ENCODE results near the gene PCDH10.

Gene PCDH10

GRCh38 chr4:133148690-133149363 lies at the start of gene PCDH10:
Gene PCDH10, plus strand, starts transcription at chr4:133149294. Its CDS starts 847 bp downstream, at chr4:133150141.
- DNase-seq (ENCODE audit: low read depth in 3 of 3), result peak in 1 of 3 experiments; percentile 48

DNA sequence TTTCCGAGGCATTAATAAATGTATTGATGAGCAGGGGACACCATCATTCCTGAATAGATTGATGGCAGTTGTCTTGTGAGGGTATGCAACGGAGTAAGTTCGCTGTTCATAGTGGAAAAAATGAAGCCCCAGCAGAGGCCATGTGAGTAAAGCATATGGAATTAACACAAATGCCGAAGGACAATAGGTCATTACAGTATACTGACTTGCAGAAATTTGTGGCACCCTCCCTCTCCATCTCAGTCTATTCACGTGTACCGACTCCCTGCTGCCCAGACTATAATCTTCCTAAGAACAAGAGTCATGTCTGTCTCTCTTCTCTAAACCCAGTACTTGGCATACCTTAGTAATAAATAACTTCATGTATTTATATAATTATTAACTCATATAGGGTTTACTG lies 47.1 kb upstream of the PCDH10 start:
- no peak for DNase-seq (ENCODE audit: low read depth in 3 of 3)

GRCh38 chr4:133102612-133103409 lies 46.3 kb upstream of the PCDH10 start:
- no peak for DNase-seq (ENCODE audit: low read depth in 3 of 3)

- DNase-seq (ENCODE audit: low read depth in 3 of 3), result no peak
Measured at GRCh38 chr4:133112641-133113040, 36.5 kb upstream of the PCDH10 start.

DNA sequence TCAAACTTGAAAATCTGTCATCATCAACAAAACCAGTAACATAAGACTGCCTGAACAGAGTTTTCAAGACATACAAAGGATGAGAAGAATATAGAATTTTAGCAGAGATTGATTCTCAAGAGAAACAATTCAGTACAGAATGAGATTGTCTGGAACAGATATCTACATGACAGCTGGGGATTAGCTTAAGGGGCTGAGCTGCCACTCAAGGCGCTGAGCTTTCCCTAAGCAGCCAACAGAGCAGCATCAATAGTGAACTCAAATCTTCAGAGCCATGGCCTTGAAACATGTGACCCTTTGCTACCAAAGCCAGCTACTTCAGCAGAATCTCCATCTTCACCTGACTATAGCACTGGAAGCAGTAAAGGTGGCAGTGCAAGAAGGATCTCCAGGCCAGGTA lies 24.3 kb upstream of the PCDH10 start:
- no peak for DNase-seq (ENCODE audit: low read depth in 3 of 3)

GRCh38 chr4:133127500-133127899 lies 21.6 kb upstream of the PCDH10 start:
- DNase-seq (ENCODE audit: low read depth in 3 of 3), result no peak

- DNase-seq (ENCODE audit: low read depth in 3 of 3), result no peak
Measured at GRCh38 chr4:133129237-133129636, 19.9 kb upstream of the PCDH10 start.

DNA sequence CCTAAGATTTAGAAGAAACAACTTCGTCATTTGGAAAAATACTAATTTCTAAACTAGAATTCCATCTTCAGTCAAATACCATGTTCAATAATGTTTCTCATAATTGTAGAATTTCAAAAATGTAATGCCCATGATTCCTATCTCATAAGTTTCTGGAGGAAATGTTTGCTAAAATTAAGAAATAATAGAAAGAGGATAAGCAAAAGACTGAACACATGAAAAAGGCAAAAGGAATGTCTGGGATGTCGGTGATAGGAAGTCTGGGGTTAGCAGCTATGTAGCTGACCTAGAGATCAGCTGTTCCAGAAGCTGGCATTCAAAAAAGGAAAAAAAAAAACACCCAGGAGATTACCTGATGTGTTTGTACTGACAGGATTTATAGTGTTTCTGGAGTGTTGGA lies 18.9 kb upstream of the PCDH10 start:
- no peak for DNase-seq (ENCODE audit: low read depth in 3 of 3)

- DNase-seq (ENCODE audit: low read depth in 3 of 3), result no peak
Measured at GRCh38 chr4:133131829-133132460, 17.1 kb upstream of the PCDH10 start.

GRCh38 chr4:133136833-133137232 lies 12.3 kb upstream of the PCDH10 start:
- DNase-seq (ENCODE audit: low read depth in 3 of 3), result no peak

- DNase-seq (ENCODE audit: low read depth in 3 of 3), result no peak
Measured at GRCh38 chr4:133137571-133137970, 11.5 kb upstream of the PCDH10 start.

DNA sequence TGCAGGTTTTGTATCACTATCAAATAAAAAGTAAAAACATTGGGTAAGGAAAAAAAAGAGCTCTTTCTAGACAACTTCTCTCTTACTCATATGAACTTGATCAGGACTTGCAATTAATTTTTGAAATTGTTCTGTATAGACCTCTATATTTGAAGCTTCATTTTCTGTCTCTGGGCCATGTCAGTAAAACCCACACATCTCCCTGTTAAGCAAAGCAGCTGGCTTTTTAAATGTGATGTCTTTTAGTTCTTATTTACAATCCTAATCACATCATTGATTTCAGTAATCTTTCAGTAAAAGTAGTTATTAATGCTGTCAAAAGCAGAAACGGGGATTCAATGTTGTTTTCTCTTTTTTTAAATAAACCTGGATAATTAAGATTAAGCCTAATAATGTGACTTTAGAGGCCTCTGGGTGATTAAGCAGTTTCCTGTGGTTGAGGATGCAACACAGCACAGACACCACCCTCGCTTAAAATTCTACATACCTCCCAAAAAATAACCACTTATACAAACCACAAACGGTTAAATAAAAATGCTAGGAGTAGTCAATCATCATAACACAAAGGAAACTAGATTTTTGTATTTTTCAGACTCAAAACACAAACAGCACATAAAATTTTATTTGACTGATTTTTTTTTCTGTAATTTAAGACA lies 5.2 kb upstream of the PCDH10 start:
- DNase-seq (ENCODE audit: low read depth in 3 of 3), result no peak

GRCh38 chr4:133145241-133145640 lies 3.9 kb upstream of the PCDH10 start:
- no peak for DNase-seq (ENCODE audit: low read depth in 3 of 3)

DNA sequence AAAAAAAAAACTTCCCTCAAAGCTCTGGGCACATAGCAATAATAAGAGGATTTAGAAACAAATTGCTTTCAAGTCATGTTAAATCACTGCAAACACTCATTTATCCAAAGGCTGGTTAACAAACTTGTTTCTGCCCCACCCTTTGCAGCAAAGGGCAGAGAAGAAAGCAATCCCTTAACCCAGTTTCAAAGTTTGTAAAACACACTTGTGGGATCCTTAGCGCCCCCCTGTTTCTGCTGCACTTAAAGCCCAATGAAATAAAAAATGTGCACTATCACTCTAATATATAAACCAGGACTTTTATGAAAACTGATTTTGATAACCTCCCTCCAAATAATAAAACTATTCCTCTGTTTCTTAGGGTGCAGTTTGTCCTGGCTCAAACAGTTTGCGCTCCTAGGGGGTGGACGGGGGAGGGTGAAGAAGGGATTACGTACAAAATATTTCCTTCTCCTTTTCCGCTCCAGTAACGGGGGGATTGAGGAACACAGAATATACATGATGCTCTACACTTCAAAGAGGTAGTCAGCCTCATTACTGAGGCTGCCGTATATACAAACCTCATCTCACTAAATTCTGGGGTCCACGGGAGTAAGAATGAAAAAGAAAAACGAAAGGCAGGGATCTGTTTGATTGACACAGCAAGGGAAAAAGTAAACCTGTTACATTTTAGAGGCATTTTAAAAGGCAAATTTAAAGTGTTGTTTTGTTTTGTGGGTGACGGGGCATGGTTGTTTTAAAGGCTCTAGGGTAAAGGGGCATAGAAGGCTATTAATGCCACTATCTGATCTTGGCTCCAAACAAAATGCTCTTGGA lies 3.1 kb upstream of the PCDH10 start:
- DNase-seq (ENCODE audit: low read depth in 3 of 3), result no peak

DNA sequence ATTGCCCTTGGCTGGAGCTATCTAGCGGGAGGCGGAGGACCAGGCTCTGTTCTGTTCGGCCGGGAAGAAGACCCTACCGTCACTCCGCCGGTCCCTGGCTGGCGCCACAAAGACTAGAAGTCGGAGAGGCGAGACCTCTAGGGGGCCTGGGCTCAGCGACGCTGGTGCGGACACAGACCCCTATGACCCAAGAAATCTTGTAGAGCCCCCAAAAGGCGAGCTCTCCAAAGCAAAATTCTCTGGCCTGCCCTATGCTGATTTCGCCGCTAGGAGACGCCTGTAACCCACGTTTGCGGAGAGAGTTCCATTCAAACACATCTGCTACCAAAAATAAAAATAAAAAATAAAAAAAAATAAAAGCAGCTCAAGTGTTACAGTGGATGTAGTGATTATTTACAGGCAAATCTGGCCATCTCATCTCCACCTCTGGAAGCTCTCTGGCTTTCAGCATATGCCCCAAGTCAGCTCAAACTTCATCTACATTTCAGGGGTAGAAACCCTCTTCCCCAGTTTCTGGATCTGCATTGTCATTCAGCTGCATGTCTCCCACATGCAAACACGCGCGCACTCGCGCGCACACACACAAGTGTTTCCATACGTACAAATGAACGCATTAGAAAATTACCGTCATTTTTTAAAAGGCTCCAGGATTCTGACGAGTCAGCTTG lies 2.4 kb upstream of the PCDH10 start:
- no peak for DNase-seq (ENCODE audit: low read depth in 3 of 3)

GRCh38 chr4:133147286-133147821 lies 1.7 kb upstream of the PCDH10 start:
- no peak for DNase-seq (ENCODE audit: low read depth in 3 of 3)

DNA sequence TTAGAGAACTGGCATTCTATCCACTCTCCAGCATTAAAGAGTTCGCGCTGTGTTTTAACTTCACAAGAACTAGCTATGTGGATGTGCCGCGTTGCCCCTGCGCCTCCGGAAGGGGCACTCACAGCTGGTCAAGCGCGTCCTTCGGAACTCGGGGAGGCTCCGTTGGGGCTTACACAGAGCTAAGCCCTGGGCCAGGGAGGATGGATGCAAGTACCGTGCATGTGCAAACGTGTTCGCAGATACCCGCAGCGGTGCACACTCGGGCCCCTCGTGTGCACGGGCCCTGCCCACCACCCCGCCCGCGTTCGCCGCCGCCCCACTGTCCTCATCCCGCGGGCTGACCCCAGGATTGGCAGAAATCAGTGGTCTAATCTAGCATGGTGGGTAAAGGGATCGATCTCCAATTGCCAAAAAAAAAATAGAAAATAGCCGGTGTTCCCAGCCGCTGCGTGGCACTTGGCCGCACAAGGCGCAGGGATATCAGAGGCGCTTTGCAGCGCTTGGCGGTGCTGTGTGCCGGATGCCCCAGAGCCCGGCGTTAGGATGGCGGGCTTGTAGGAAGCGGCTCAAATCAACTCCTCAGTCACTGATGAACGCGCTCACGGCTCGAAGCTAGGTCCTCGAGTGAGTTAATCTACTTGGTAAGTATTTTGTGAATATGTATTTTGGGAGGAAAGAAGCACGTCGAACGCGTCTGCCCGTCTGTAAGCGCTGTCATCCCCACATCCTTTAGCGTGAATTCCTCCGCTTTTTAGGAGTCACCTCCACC lies 989 bp upstream of the PCDH10 start:
- no peak for DNase-seq (ENCODE audit: low read depth in 3 of 3)

- DNase-seq (ENCODE audit: low read depth in 3 of 3), result no peak
Measured at GRCh38 chr4:133149364-133149695, 236 bp downstream of the PCDH10 start.

- no peak for DNase-seq (ENCODE audit: low read depth in 3 of 3)
Measured at GRCh38 chr4:133149932-133150471, 908 bp downstream of the PCDH10 start.

Measured in stimulated activated CD4-positive, alpha-beta T cell treated with anti-CD3 and anti-CD28 coated beads, TNF-alpha, amount 100 ng/mL, for 24 hours (primary cell).